Medulla oblongata (tissue), 1 donor: ENCODE results near the gene FGF7.
"Not testable (repeated sequence)": the region's sequence is repeated elsewhere in the genome, so short reads cannot be mapped to it uniquely, and the experiment has no call there.

Experiments used
- DNase-seq: peaks from one replicate; pipeline ENCODE4 v3.0.0-alpha.2; 2015; ENCODE audit errors: extremely low spot score

FGF7 gene

GRCh38 chr15:49492830-49493229 lies 69.8 kb downstream of the FGF7 start:
- no peak for DNase-seq

GRCh38 chr15:49494842-49495241 lies 71.8 kb downstream of the FGF7 start:
- DNase-seq: no peak

- no peak for DNase-seq
Observed at GRCh38 chr15:49495993-49496753, 73.1 kb downstream of the FGF7 start.

GRCh38 chr15:49501586-49501985 lies 78.5 kb downstream of the FGF7 start:
- no peak for DNase-seq

- no peak for DNase-seq
Observed at GRCh38 chr15:49506341-49506740, 83.3 kb downstream of the FGF7 start.

GRCh38 chr15:49507261-49507660 lies 84.2 kb downstream of the FGF7 start:
- no peak for DNase-seq

GRCh38 chr15:49512739-49513138 lies 89.7 kb downstream of the FGF7 start:
- not testable (repeated sequence) for DNase-seq

- DNase-seq: no peak
Observed at GRCh38 chr15:49521802-49522201, 98.8 kb downstream of the FGF7 start.

- no peak for DNase-seq
Observed at GRCh38 chr15:49528289-49528688, 105.2 kb downstream of the FGF7 start.

GRCh38 chr15:49530092-49530491 lies 107.0 kb downstream of the FGF7 start:
- DNase-seq: no peak
